GM12873 (cell line): ENCODE measurements around the gene SUCLG2.

Source experiments
- CTCF ChIP-seq: IDR thresholded peaks from 2 replicates; pipeline ENCODE4 v1.5.1; 2012; ENCODE audit warnings: low read depth, mild to moderate bottlenecking, moderate library complexity, low read length, control low read depth; ENCODE audit not compliant: insufficient read depth; ENCODE audit errors: missing control alignments

The SUCLG2 gene

GRCh38 chr3:67561667-67562394 lies 92.6 kb downstream of the SUCLG2 start:
- TF ChIP-seq CTCF, result no peak

- TF ChIP-seq CTCF, result no peak
Measured at GRCh38 chr3:67561266-67561665, 93.1 kb downstream of the SUCLG2 start.

DNA sequence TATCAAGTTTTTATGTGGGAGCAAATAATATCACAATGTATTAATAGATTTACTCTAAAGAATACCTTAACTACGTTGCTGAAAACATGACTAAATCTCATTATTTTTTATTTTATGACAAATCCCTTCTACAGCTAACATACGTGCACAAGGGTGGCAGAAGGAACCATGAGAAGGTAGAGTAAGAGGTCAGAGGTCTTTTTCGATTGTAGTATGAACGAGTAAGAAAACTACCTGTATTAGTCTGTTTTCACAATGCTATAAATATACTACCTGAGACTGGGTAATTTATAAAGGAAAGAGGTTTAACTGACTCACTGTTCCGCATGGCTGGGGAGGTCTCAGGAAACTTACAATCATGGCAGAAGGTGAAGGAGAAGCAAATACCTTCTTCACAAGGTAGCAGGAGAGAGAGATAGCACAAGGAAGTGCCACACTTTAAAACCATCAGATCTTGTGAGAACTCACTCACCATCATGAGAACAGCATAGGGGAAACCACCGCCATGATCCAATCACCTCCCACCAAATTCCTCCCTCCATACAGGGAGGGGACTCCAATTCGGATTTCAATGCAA lies 95.3 kb downstream of the SUCLG2 start:
- no peak for TF ChIP-seq CTCF

DNA sequence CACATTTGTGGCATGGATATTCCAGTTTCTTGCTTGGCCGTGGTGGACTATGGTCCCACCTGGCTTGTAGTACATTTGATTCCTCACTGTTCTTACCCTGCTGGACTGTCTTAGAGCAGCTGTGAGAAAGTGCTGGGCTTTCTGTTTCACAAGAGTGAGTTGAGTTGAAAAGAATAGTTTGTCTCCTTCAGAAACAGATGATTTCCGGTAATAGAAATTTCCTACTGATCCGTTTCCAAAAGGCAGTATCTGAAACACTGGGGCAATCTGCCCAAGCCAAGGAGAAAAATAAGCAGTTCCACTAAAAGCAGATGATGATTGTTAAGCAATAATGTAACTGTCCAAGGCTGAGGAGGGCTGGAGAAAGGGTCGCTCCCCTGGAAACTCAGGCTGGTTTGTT lies 96.0 kb downstream of the SUCLG2 start:
- TF ChIP-seq CTCF, result no peak

- no peak for TF ChIP-seq CTCF
Measured at GRCh38 chr3:67557848-67558355, 96.5 kb downstream of the SUCLG2 start.

- no peak for TF ChIP-seq CTCF
Measured at GRCh38 chr3:67551361-67552016, 102.9 kb downstream of the SUCLG2 start.

- no peak for TF ChIP-seq CTCF
Measured at GRCh38 chr3:67550541-67550940, 103.9 kb downstream of the SUCLG2 start.
